ENCODE results near the gene CLTB. TPM values are rescaled to one million over a fixed set of nuclear protein-coding genes. Genes with fewer than 3 reads are reported as not detected.

CLTB gene
- total and polyA plus RNA-seq, 2 donors (not counting 1 experiment from before 2014, with no cell fraction given) = 29.9 to 41.7 TPM

DNA sequence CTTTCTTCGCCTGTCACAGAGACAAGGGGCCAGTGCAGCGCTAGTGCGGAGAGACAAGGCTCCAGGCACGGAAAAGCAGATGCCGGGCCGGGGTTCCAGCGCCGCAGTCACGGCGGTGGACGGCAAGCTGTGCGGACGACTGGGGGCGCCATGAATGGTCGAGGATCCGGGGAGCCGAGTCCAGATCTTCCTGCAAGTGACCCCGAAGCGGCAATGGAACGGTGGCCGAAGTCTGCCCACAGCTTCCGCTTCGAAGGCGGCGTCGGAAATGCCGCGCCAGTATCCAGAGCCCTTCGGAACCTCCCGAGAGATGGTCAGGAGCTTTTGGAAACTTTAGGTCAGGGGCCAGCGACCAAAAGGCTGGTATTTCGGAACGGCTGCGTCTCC lies 31.2 kb upstream of the CLTB start:
- peak overlapping the region; percentile 93 for H3K9ac ChIP-seq (ENCODE audit: low read length)
- TF ChIP-seq EZH2 (IDR thresholded peaks at IDR 0.05; ENCODE audit: borderline replicate concordance, insufficient read depth, low read depth, low read length, poor library complexity, severe bottlenecking) = no peak
- TF ChIP-seq, protein P1, sequence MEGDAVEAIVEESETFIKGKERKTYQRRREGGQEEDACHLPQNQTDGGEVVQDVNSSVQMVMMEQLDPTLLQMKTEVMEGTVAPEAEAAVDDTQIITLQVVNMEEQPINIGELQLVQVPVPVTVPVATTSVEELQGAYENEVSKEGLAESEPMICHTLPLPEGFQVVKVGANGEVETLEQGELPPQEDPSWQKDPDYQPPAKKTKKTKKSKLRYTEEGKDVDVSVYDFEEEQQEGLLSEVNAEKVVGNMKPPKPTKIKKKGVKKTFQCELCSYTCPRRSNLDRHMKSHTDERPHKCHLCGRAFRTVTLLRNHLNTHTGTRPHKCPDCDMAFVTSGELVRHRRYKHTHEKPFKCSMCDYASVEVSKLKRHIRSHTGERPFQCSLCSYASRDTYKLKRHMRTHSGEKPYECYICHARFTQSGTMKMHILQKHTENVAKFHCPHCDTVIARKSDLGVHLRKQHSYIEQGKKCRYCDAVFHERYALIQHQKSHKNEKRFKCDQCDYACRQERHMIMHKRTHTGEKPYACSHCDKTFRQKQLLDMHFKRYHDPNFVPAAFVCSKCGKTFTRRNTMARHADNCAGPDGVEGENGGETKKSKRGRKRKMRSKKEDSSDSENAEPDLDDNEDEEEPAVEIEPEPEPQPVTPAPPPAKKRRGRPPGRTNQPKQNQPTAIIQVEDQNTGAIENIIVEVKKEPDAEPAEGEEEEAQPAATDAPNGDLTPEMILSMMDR (IDR thresholded peaks at IDR 0.05) = no peak
- H3K36me3 ChIP-seq (replicated peaks in 1 of 2; ENCODE audit: control extremely low read depth in 1 of 2, control insufficient read depth in 1 of 2, extremely low read depth in 1 of 2, insufficient read depth in 2 of 2, low read length in 1 of 2) = peaks cover 0 to 3% of the 10 kb centered on the region in 2 experiments
- Mint-ChIP-seq H3K4me1 (peaks cover 29% of the 10 kb centered on the region), H3K27me3 (no peaks in the 10 kb centered on the region), H3K9me3 (ENCODE audit: insufficient read depth) (no peaks in the 10 kb centered on the region), H3K4me3 (peak overlapping the region; percentile 98), H3K27ac (peak overlapping the region; percentile 99)
- intact Hi-C loops (cut with micrococcal nuclease) = no loop called here
- ChIA-PET POLR2A (interaction anchor here (1.0 to 2.5 kb wide), 7 partner anchors 31 to 213 kb away, joined by 3 to 30 read pairs (median 4); partner anchors contain the start of genes CLTB, NOP16 and RNF44), CTCF (interaction anchor here (0.8 to 4.8 kb wide), 11 partner anchors 17 to 213 kb away, joined by 3 to 29 read pairs (median 5); partner anchors contain the start of genes CLTB, KIAA1191 and RNF44)
- H4K20me1 ChIP-seq (ENCODE audit: control insufficient read depth, insufficient read depth, low read length, poor library complexity, severe bottlenecking) = no peaks in the 10 kb centered on the region
- peaks cover 52% of the 10 kb centered on the region for H3K79me2 ChIP-seq (ENCODE audit: control insufficient read depth, insufficient read depth, low read length)
- DNase-seq = no peak
- no peaks in the 10 kb centered on the region for H3K27me3 ChIP-seq (replicated peaks in 1 of 4; ENCODE audit: control extremely low read depth in 1 of 4, control insufficient read depth in 3 of 4, insufficient read depth in 4 of 4, low read length in 3 of 4)
- H3K9me3 ChIP-seq (ENCODE audit: control extremely low read depth in 1 of 3, control insufficient read depth in 2 of 3, insufficient read depth in 1 of 3, low read length in 2 of 3) = no peaks in the 10 kb centered on the region
- peak; percentile 6 for ATAC-seq (ENCODE audit: low read depth)
- H3K4me3 ChIP-seq (ENCODE audit: control extremely low read depth in 1 of 5, extremely low read depth in 1 of 5, insufficient read depth in 1 of 5, low read depth in 2 of 5, low read length in 4 of 5) = peak overlapping the region; percentile 77 to 99 (median 99)
- peak overlapping the region; percentile 97 for H2AFZ ChIP-seq (ENCODE audit: insufficient read depth, low read depth, low read length, poor library complexity, severe bottlenecking)
- peak overlapping the region; percentile 72 to 93 for H3K27ac ChIP-seq (ENCODE audit: low read length in 2 of 2)
- peak overlapping the region; percentile 84 for H3K4me2 ChIP-seq (replicated peaks; ENCODE audit: low read depth, low read length, poor library complexity, severe bottlenecking)
- peaks cover 16 to 20% of the 10 kb centered on the region in 2 donors for H3K4me1 ChIP-seq (ENCODE audit: control insufficient read depth in 2 of 2, insufficient read depth in 2 of 2, low read length in 2 of 2)
- under 1% methylated on average over 34 of the region's 34 CpGs for WGBS (ENCODE audit: insufficient coverage)

DNA sequence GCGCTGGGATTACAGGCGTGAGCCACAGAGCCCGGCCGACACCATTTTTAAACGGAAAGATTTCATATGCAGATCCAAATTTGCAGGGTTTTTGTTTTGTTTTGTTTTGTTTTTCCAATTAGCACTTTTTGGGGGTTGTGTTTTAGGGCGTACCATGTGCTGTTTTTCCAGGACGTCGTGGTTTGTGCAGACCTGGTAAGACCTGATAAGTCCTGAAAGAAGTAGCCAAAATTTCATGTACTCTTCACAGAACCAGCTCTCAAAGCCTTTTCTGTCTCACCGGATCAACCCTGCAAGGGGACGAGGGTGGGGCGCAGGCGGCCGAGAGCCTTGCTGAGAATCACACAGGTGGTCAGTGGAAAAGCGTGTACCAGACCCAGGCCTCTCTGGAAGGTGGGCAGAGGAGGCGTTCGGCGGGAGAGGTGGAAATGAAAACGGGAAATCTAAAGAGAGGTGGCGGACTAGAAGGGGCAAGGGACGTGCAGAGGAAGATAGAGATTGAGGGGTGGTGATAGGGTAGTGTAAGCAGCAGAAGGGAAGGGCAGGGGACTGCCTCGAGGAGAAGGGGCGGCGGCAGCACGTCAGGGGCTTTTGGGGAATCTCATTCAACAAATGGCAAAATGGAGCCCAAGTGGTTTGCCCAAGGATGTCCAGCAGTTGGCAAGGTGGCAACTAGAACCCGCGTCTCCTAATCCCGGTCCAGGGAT lies 30.7 kb upstream of the CLTB start:
- intact Hi-C loops (cut with micrococcal nuclease) = no loop called here
- Histone ChIP-seq H3K9me3 (ENCODE audit: control extremely low read depth in 1 of 3, control insufficient read depth in 2 of 3, insufficient read depth in 1 of 3, low read length in 2 of 3) (no peaks in the 10 kb centered on the region), H3K27me3 (replicated peaks in 1 of 4; ENCODE audit: control extremely low read depth in 1 of 4, control insufficient read depth in 3 of 4, insufficient read depth in 4 of 4, low read length in 3 of 4) (no peaks in the 10 kb centered on the region), H3K4me3 (ENCODE audit: control extremely low read depth in 1 of 5, extremely low read depth in 1 of 5, insufficient read depth in 1 of 5, low read depth in 2 of 5, low read length in 4 of 5) (peak overlapping the region; percentile 77 to 99 (median 99)), H3K4me2 (replicated peaks; ENCODE audit: low read depth, low read length, poor library complexity, severe bottlenecking) (peak overlapping the region; percentile 84), H3K79me2 (ENCODE audit: control insufficient read depth, insufficient read depth, low read length) (peaks cover 47% of the 10 kb centered on the region), H3K9ac (ENCODE audit: low read length) (peak overlapping the region; percentile 93), H3K4me1 (ENCODE audit: control insufficient read depth in 2 of 2, insufficient read depth in 2 of 2, low read length in 2 of 2) (peaks cover 16 to 20% of the 10 kb centered on the region in 2 donors), H2AFZ (ENCODE audit: insufficient read depth, low read depth, low read length, poor library complexity, severe bottlenecking) (peak overlapping the region; percentile 97), H3K27ac (ENCODE audit: low read length in 2 of 2) (peak overlapping the region; percentile 72 to 93), H3K36me3 (replicated peaks in 1 of 2; ENCODE audit: control extremely low read depth in 1 of 2, control insufficient read depth in 1 of 2, extremely low read depth in 1 of 2, insufficient read depth in 2 of 2, low read length in 1 of 2) (no peaks in the 10 kb centered on the region), H4K20me1 (ENCODE audit: control insufficient read depth, insufficient read depth, low read length, poor library complexity, severe bottlenecking) (no peaks in the 10 kb centered on the region)
- 19% methylated on average over 25 of the region's 27 CpGs for WGBS (ENCODE audit: insufficient coverage)
- Mint-ChIP-seq H3K27ac (peak overlapping the region; percentile 99), H3K27me3 (peaks cover 2% of the 10 kb centered on the region), H3K4me3 (peak overlapping the region; percentile 98), H3K4me1 (peaks cover 25% of the 10 kb centered on the region), H3K9me3 (ENCODE audit: insufficient read depth) (no peaks in the 10 kb centered on the region)
- TF ChIP-seq EZH2 (IDR thresholded peaks at IDR 0.05; ENCODE audit: borderline replicate concordance, insufficient read depth, low read depth, low read length, poor library complexity, severe bottlenecking) = no peak
- TF ChIP-seq, protein P1 (IDR thresholded peaks at IDR 0.05) = no peak
- ChIA-PET POLR2A (interaction anchor here (1.0 to 2.5 kb wide), 5 partner anchors 30 to 214 kb away, joined by 3 to 30 read pairs (median 5); partner anchors contain the start of genes CLTB and RNF44), CTCF (interaction anchor here (0.8 to 4.8 kb wide), 10 partner anchors 16 to 213 kb away, joined by 3 to 29 read pairs (median 4); partner anchors contain the start of genes CLTB and RNF44)
- ATAC-seq (ENCODE audit: low read depth) (no peak), DNase-seq (no peak)

Measured in B cell (primary cell).